ENCODE results near the gene CAPN5. TPM values are rescaled to one million over a fixed set of nuclear protein-coding genes. Genes with fewer than 3 reads are reported as not detected.

The CAPN5 gene
- total RNA-seq, 2 donors from 2014 or later, result 2.6 to 4.0 TPM

GRCh38 chr11:77052518-77052917, 14.3 kb upstream of the CAPN5 start:
- H3K36me3 ChIP-seq, result no peaks in the 10 kb centered on the region
- no peak overlapping the region for H3K27ac ChIP-seq
- H3K27me3 ChIP-seq, result no peaks in the 10 kb centered on the region
- H3K4me3 ChIP-seq, result no peak overlapping the region
- no peaks in the 10 kb centered on the region for H3K4me1 ChIP-seq
- DNase-seq (ENCODE audit: low spot score), result no peak
- peaks cover 0 to 21% of the 10 kb centered on the region in 2 donors for H3K9me3 ChIP-seq
- TF ChIP-seq CTCF (IDR thresholded peaks at IDR 0.05), result no peak

DNA sequence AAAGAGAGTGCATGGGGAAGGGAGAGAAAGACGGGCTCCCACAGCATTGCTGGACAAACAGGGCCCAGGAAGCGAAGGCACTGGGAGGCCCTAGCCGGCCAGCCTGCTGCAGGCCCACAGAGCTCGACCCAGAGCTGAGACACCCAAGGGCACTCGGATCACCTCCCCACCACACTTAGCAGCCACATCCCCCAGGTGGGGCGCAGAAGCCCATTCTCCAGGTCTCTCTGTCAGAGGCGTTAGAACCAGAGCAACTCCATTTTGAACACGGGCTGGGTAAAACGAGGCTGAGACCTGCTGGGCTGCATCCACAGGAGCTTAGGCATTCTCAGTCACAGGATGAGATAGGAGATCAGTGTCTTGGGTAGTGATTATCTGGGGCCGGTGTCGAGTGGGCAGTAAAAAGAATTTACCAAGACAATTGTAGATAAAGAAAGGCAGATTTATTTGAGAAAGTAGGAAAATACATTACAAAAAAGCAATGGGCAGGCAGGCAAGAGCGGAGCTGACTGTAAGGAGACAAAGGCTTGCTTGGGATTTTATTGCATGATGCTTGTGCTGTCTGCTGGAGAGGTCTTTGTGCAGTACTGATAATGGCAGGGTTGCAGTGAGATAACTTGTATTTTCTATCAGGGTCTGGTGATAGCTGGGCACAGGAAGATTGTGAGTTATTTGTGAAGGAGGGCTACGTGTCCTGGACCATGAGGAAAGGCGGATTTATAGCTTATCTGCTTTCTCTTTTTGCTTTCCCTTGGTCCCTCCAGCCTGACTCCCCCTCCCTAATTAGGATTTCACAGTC, 13.4 kb upstream of the CAPN5 start:
- TF ChIP-seq CTCF (IDR thresholded peaks at IDR 0.05), result no peak
- H3K36me3 ChIP-seq, result no peaks in the 10 kb centered on the region
- no peak overlapping the region for H3K27ac ChIP-seq
- no peaks in the 10 kb centered on the region for H3K27me3 ChIP-seq
- peaks cover 0 to 21% of the 10 kb centered on the region in 2 donors for H3K9me3 ChIP-seq
- no peak for DNase-seq (ENCODE audit: low spot score)
- H3K4me1 ChIP-seq, result no peaks in the 10 kb centered on the region
- no peak overlapping the region for H3K4me3 ChIP-seq

DNA sequence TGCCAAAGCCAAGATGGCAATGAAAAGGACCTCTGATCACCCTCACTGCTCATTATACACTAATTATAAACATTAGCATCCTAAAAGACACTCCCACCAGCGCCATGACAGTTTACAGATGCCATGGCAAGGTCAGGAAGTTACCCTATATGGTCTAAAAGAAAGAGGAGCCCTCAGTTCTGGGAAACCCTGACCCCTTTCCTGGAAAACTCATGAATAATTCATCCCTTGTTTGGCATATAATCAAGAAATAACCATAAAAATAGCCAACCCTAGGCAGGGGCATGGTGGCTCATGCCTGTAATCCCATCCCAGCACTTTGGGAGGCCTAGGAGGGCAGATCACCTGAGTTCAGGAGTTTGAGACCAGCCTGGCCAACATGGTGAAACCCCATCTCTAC, 12.7 kb upstream of the CAPN5 start:
- Histone ChIP-seq H3K4me3 (no peak overlapping the region), H3K9me3 (peaks cover 0 to 21% of the 10 kb centered on the region in 2 donors), H3K36me3 (no peaks in the 10 kb centered on the region), H3K4me1 (no peaks in the 10 kb centered on the region), H3K27me3 (no peaks in the 10 kb centered on the region), H3K27ac (no peak overlapping the region)
- no peak for DNase-seq (ENCODE audit: low spot score)
- no peak for TF ChIP-seq CTCF (IDR thresholded peaks at IDR 0.05)

- DNase-seq (ENCODE audit: low spot score), result no peak
- H3K4me3 ChIP-seq, result no peak overlapping the region
- no peaks in the 10 kb centered on the region for H3K27me3 ChIP-seq
- no peak for TF ChIP-seq CTCF (IDR thresholded peaks at IDR 0.05)
- H3K27ac ChIP-seq, result no peak overlapping the region
- no peaks in the 10 kb centered on the region for H3K4me1 ChIP-seq
- H3K36me3 ChIP-seq, result no peaks in the 10 kb centered on the region
- H3K9me3 ChIP-seq, result peaks cover 0 to 21% of the 10 kb centered on the region in 2 donors
Observed at GRCh38 chr11:77055101-77055561, 11.6 kb upstream of the CAPN5 start.

DNA sequence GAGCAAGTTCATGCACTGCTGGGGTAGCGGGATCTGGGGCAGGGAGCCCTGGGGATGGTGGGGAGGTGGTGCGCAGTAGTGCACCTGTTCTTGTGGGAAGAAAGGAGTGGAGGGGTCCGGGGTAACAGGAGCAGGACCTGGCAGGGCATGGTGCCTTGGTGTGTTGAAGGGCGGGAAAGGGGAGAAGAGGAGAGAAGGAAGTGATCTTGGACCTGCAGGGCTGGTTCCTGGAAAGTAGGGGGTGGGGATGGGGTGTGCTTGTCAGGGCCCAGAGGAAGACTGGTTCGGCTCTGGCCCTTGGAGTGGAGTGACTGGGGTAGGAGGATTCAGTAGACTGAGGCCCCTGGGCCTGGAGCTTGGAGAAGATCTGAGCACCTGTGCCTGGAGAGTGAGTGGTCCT, 10.9 kb upstream of the CAPN5 start:
- DNase-seq (ENCODE audit: low spot score), result no peak
- no peaks in the 10 kb centered on the region for H3K36me3 ChIP-seq

More for the DNA sequence above, 10.9 kb upstream of the CAPN5 start:
- no peak for TF ChIP-seq CTCF (IDR thresholded peaks at IDR 0.05)
- Histone ChIP-seq H3K4me3 (no peak overlapping the region), H3K27me3 (no peaks in the 10 kb centered on the region), H3K9me3 (peaks cover 0 to 21% of the 10 kb centered on the region in 2 donors), H3K27ac (no peak overlapping the region), H3K4me1 (no peaks in the 10 kb centered on the region)

All from right atrium auricular region (tissue), 2 donors.